ENCODE data around the gene AGPS.

- no peak for TF ChIP-seq CTCF (CRISPR knock-in tag; IDR thresholded peaks at IDR 0.05)
- TF ChIP-seq ZNF891 (CRISPR knock-in tag; IDR thresholded peaks at IDR 0.05) = no peak
- no peak for TF ChIP-seq CBFB (CRISPR knock-in tag; IDR thresholded peaks at IDR 0.05)
Measured at GRCh38 chr2:177516824-177517544, 124.4 kb downstream of the AGPS start.
